HUES48 (cell line): ENCODE results near the gene PMVK.
A peak's percentile ranks its signal among the peaks of the same experiment; 100 is the strongest.

Experiments
- H3K27ac ChIP-seq: one replicate; pipeline ENCODE4 v1.7.0; 2013; ENCODE audit warnings: low read depth, low read length, inconsistent platforms
- H3K27me3 ChIP-seq: 2 replicates; pipeline ENCODE4 v1.6.1; 2013; ENCODE audit warnings: mild to moderate bottlenecking, low read length; ENCODE audit not compliant: control insufficient read depth, insufficient read depth
- H3K36me3 ChIP-seq: 2 replicates; pipeline ENCODE4 v1.6.1; 2013; ENCODE audit warnings: low read length; ENCODE audit not compliant: control insufficient read depth, insufficient read depth
- H3K4me1 ChIP-seq: 2 replicates; pipeline ENCODE4 v1.6.1; 2013; ENCODE audit warnings: mild to moderate bottlenecking, low read length; ENCODE audit not compliant: control insufficient read depth, insufficient read depth
- H3K4me3 ChIP-seq: 2 replicates; pipeline ENCODE4 v1.5.1; 2013; ENCODE audit warnings: mild to moderate bottlenecking, low read depth, low read length
- H3K9ac ChIP-seq: 2 replicates; pipeline ENCODE4 v1.6.1; 2013; ENCODE audit warnings: mild to moderate bottlenecking, low read depth, low read length, moderate library complexity
- H3K9me3 ChIP-seq: 2 replicates; pipeline ENCODE4 v1.6.1; 2013; ENCODE audit warnings: low read length; ENCODE audit not compliant: control insufficient read depth, insufficient read depth

Gene PMVK

GRCh38 chr1:154956544-154956941, 20.0 kb upstream of the PMVK start:
- H3K36me3 ChIP-seq, result peaks cover 16% of the 10 kb centered on the region; the same call in 1 of the 2 replicates
- H3K27ac ChIP-seq, result peak overlapping the region; percentile 94
- peak overlapping the region; percentile 29; the same call in 1 of the 2 replicates for H3K9ac ChIP-seq
- no peaks in the 10 kb centered on the region for H3K9me3 ChIP-seq
- no peaks in the 10 kb centered on the region for H3K27me3 ChIP-seq
- H3K4me1 ChIP-seq, result peaks cover 30% of the 10 kb centered on the region
- H3K4me3 ChIP-seq, result peak overlapping the region; percentile 72

GRCh38 chr1:154955718-154956543, 19.4 kb upstream of the PMVK start, which contains the start of gene PBXIP1:
Gene PBXIP1, minus strand, starts transcription at chr1:154956099. Its CDS starts 2,378 bp downstream, at chr1:154953721.
- H3K4me3 ChIP-seq, result peak within 1 kb of the TSS; percentile 72
- H3K9me3 ChIP-seq, result no peaks in the 10 kb centered on the region
- H3K27me3 ChIP-seq, result no peaks in the 10 kb centered on the region
- H3K4me1 ChIP-seq, result peaks cover 28% of the 10 kb centered on the region
- H3K9ac ChIP-seq, result peak within 1 kb of the TSS; percentile 68
- peak within 1 kb of the TSS; percentile 94 for H3K27ac ChIP-seq
- peaks cover 19% of the 10 kb centered on the region for H3K36me3 ChIP-seq

GRCh38 chr1:154955039-154955717, 18.7 kb upstream of the PMVK start:
- Histone ChIP-seq H3K27ac (peak overlapping the region; percentile 94), H3K9me3 (no peaks in the 10 kb centered on the region), H3K9ac (peak overlapping the region; percentile 68), H3K27me3 (no peaks in the 10 kb centered on the region), H3K36me3 (peaks cover 25% of the 10 kb centered on the region), H3K4me3 (peak overlapping the region; percentile 72), H3K4me1 (peaks cover 22% of the 10 kb centered on the region)

- peak overlapping the region; percentile 94 for H3K27ac ChIP-seq
- peaks cover 22% of the 10 kb centered on the region for H3K4me1 ChIP-seq
- no peak overlapping the region for H3K9ac ChIP-seq
- H3K27me3 ChIP-seq, result no peaks in the 10 kb centered on the region
- no peaks in the 10 kb centered on the region for H3K9me3 ChIP-seq
- peaks cover 22% of the 10 kb centered on the region for H3K36me3 ChIP-seq
- H3K4me3 ChIP-seq, result 0 out of 2 replicates have a peak overlapping the region, but pooled peaks have one; percentile 72
Observed at GRCh38 chr1:154954541-154954940, 18.0 kb upstream of the PMVK start.

GRCh38 chr1:154953611-154954038, 17.1 kb upstream of the PMVK start:
- Histone ChIP-seq H3K27ac (no peak overlapping the region), H3K4me1 (peaks cover 22% of the 10 kb centered on the region), H3K36me3 (peaks cover 15% of the 10 kb centered on the region), H3K9ac (no peak overlapping the region), H3K4me3 (no peak overlapping the region), H3K27me3 (no peaks in the 10 kb centered on the region), H3K9me3 (no peaks in the 10 kb centered on the region)

- Histone ChIP-seq H3K27me3 (no peaks in the 10 kb centered on the region), H3K4me3 (no peak overlapping the region), H3K9ac (no peak overlapping the region), H3K4me1 (peaks cover 22% of the 10 kb centered on the region), H3K36me3 (peaks cover 9% of the 10 kb centered on the region), H3K9me3 (no peaks in the 10 kb centered on the region), H3K27ac (no peak overlapping the region)
Observed at GRCh38 chr1:154952664-154953063, 16.1 kb upstream of the PMVK start.

GRCh38 chr1:154951901-154952657, 15.6 kb upstream of the PMVK start:
- H3K27ac ChIP-seq, result no peak overlapping the region
- H3K4me1 ChIP-seq, result peaks cover 16% of the 10 kb centered on the region
- H3K9me3 ChIP-seq, result no peaks in the 10 kb centered on the region
- peaks cover 9% of the 10 kb centered on the region for H3K36me3 ChIP-seq
- H3K9ac ChIP-seq, result no peak overlapping the region
- H3K27me3 ChIP-seq, result no peaks in the 10 kb centered on the region
- no peak overlapping the region for H3K4me3 ChIP-seq

- Histone ChIP-seq H3K4me1 (no peaks in the 10 kb centered on the region), H3K4me3 (no peak overlapping the region), H3K27me3 (no peaks in the 10 kb centered on the region), H3K27ac (no peak overlapping the region), H3K9ac (no peak overlapping the region), H3K36me3 (peaks cover 14% of the 10 kb centered on the region), H3K9me3 (no peaks in the 10 kb centered on the region)
Observed at GRCh38 chr1:154948079-154948478, 11.6 kb upstream of the PMVK start.

GRCh38 chr1:154945962-154946850, 9.7 kb upstream of the PMVK start:
- Histone ChIP-seq H3K9ac (no peak overlapping the region), H3K4me3 (no peak overlapping the region), H3K27me3 (no peaks in the 10 kb centered on the region), H3K9me3 (no peaks in the 10 kb centered on the region), H3K36me3 (peaks cover 14% of the 10 kb centered on the region), H3K27ac (no peak overlapping the region), H3K4me1 (no peaks in the 10 kb centered on the region)
